Suprapubic skin (tissue), 4 donors: ENCODE data around the gene FMN1. TPM values are rescaled to one million over a fixed set of nuclear protein-coding genes. Genes with fewer than 3 reads are reported as not detected.

Experiments used
- DNase-seq, 2 donors: peaks; one replicate each; pipeline ENCODE4 v3.0.0-alpha.2; 2019; ENCODE audit warnings: low spot score in 2 of 2
- H3K27ac ChIP-seq: fragments of 200-600 bp; sonication (generic); one replicate; pipeline ENCODE4 v1.5.1; 2019
- H3K27me3 ChIP-seq: fragments of 200-600 bp; sonication (generic); one replicate; pipeline ENCODE4 v1.5.1; 2019
- H3K36me3 ChIP-seq: fragments of 200-600 bp; sonication (generic); one replicate; pipeline ENCODE4 v1.5.1; 2019
- H3K4me1 ChIP-seq: fragments of 200-600 bp; sonication (generic); one replicate; pipeline ENCODE4 v1.5.1; 2019
- H3K4me3 ChIP-seq: fragments of 200-600 bp; sonication (generic); one replicate; pipeline ENCODE4 v1.5.1; 2019; ENCODE audit warnings: mild to moderate bottlenecking
- H3K9me3 ChIP-seq: fragments of 200-600 bp; sonication (generic); one replicate; pipeline ENCODE4 v1.5.1; 2019
- EP300 ChIP-seq: sonication (generic); formaldehyde crosslinking; IDR thresholded peaks from one replicate; pipeline ENCODE4 v1.6.1; 2017; ENCODE audit warnings: antibody characterized with exemption
- POLR2A ChIP-seq, 2 donors: fragments of 450-650 bp; IDR thresholded peaks; one replicate each; pipeline ENCODE4 v1.6.1; 2017; ENCODE audit warnings: antibody characterized with exemption in 2 of 2, mild to moderate bottlenecking in 2 of 2, moderate library complexity in 2 of 2
- POLR2AphosphoS5 ChIP-seq, 3 donors: sonication (generic); formaldehyde crosslinking; IDR thresholded peaks; one replicate each; pipeline ENCODE4 v1.6.1; 2017; ENCODE audit warnings: antibody characterized with exemption in 3 of 3
- WGBS: methylation state at CpG from one replicate; pipeline ENCODE4 v1.1.5; 2018; 5-methylcytosine and 5-hydroxymethylcytosine counted together
- total RNA-seq, 4 donors: library from RNA; depleted of rRNA; stranded (reverse); fragments of >200 nt; gene quantifications; one replicate each; pipeline ENCODE4 v1.1.0, GENCODE V29; 2016
- TF ChIP-seq, protein P1 (sequence below), 2 donors: fragments of 200-600 bp in 1 of 2; fragments of 450-650 bp in 1 of 2; sonication (generic) in 1 of 2; IDR thresholded peaks; one replicate each; pipeline ENCODE4 v1.5.1; 2016 to 2019; ENCODE audit warnings: antibody characterized with exemption in 2 of 2, mild to moderate bottlenecking in 1 of 2, moderate library complexity in 1 of 2

The FMN1 gene
- total RNA-seq, 4 donors from 2014 or later: 19.8 to 47.3 (median 33.1) TPM

DNA sequence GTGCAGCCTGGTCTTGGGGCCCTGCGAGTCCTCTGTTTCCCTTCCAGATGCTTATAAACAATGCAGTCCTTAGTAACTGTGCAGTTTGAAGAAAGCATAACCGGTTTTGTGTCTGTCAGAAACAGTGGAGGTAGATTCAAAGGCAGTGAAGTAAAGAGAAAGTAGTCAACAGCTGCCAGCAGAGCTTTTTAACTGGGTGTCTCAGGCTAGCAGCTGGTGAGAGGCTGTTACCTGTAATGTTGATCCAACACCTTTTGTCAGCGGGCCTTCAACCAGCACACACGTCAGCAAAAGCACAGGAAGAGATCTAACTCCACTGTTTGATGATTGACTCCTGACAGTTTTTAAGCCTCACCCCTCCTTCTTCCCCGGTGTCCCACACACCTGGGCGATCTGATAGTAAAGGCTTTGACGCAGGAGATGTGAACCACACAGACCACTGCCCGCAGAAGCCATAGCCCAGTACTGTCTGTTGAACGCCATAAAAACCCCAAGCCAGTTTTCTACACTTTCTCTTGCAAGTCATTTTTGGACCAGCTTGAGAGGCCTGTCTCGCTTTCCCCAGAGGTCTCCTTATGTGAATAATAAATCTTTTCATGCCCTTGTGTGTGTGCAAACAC is 178.0 kb downstream of the FMN1 start:
- no peak overlapping the region for H3K27ac ChIP-seq
- WGBS: 79% methylated on average over 10 of the region's 10 CpGs

DNA sequence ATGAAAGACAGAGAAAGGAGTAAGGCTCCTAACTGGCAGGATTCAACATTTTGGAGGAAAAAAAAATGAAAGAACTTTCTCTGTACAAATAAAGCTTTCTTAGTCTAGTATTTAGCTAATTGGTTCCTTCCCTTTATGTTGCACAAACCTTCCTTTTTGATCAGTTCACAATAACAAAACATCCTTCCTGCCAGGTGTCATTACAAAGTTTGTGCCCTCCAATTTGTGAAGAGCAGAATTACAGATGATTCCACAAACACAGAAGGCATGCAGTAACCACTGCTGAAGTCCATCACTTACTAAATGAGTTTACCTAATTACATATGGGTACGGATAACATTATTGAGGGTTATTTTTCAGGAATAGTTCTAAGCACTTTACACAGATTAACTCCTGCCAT is 179.9 kb downstream of the FMN1 start:
- Histone ChIP-seq H3K36me3 (no peaks in the 10 kb centered on the region), H3K9me3 (no peaks in the 10 kb centered on the region), H3K27ac (no peak overlapping the region), H3K4me3 (no peak overlapping the region), H3K27me3 (no peaks in the 10 kb centered on the region), H3K4me1 (peaks cover 11% of the 10 kb centered on the region)
- 91% methylated on average over 1 of the region's 1 CpG for WGBS
- DNase-seq: no peak
- TF ChIP-seq EP300 (no peak), POLR2A (IDR thresholded peaks at IDR 0.05) (no peak), POLR2AphosphoS5 (IDR thresholded peaks at IDR 0.05) (no peak)
- TF ChIP-seq, protein P1, sequence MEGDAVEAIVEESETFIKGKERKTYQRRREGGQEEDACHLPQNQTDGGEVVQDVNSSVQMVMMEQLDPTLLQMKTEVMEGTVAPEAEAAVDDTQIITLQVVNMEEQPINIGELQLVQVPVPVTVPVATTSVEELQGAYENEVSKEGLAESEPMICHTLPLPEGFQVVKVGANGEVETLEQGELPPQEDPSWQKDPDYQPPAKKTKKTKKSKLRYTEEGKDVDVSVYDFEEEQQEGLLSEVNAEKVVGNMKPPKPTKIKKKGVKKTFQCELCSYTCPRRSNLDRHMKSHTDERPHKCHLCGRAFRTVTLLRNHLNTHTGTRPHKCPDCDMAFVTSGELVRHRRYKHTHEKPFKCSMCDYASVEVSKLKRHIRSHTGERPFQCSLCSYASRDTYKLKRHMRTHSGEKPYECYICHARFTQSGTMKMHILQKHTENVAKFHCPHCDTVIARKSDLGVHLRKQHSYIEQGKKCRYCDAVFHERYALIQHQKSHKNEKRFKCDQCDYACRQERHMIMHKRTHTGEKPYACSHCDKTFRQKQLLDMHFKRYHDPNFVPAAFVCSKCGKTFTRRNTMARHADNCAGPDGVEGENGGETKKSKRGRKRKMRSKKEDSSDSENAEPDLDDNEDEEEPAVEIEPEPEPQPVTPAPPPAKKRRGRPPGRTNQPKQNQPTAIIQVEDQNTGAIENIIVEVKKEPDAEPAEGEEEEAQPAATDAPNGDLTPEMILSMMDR (IDR thresholded peaks at IDR 0.05): no peak

More for the DNA sequence above, 178.0 kb downstream of the FMN1 start:
- TF ChIP-seq POLR2AphosphoS5 (IDR thresholded peaks at IDR 0.05): no peak
- TF ChIP-seq, protein P1 (IDR thresholded peaks at IDR 0.05): no peak
- TF ChIP-seq POLR2A (IDR thresholded peaks at IDR 0.05): no peak
- no peak for TF ChIP-seq EP300
- Histone ChIP-seq H3K27me3 (no peaks in the 10 kb centered on the region), H3K36me3 (no peaks in the 10 kb centered on the region), H3K4me1 (peaks cover 11% of the 10 kb centered on the region), H3K9me3 (no peaks in the 10 kb centered on the region), H3K4me3 (no peak overlapping the region)
- DNase-seq: no peak

DNA sequence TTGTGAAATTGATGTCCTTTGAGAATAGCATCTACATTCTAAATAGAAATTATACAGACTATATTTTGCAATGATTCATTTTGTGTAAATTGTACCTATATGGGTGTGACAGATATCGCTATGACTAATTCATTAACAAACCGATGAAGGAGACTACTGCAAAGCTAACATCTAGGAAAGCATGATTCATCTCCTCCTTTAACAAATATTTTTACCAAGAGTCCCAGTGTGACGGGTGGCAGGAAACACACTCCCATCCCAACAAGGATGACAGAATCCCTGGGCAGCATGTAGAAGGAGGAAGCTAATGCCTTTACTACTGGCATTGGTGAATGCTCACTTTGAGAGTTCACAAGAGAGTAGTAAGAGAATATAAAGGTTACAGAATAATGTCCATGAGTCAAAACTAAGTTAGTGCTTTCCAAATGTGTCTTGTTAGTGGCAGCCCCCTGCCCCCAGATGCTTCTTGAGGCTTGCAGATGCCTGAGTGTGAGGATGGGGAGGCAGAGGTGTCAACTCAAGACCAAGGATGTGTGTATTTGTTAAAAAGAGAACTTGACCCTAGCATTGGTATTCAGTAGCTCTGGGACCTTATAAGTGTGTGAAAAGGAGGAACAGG is 180.6 kb downstream of the FMN1 start:
- no peak overlapping the region for H3K27ac ChIP-seq
- TF ChIP-seq, protein P1 (IDR thresholded peaks at IDR 0.05): no peak
- no peak for TF ChIP-seq POLR2AphosphoS5 (IDR thresholded peaks at IDR 0.05)
- no peak for TF ChIP-seq POLR2A (IDR thresholded peaks at IDR 0.05)
- TF ChIP-seq EP300: no peak
- H3K4me3 ChIP-seq: no peak overlapping the region
- DNase-seq: no peak
- peaks cover 11% of the 10 kb centered on the region for H3K4me1 ChIP-seq
- no peaks in the 10 kb centered on the region for H3K27me3 ChIP-seq
- H3K36me3 ChIP-seq: no peaks in the 10 kb centered on the region
- 31% methylated on average over 3 of the region's 3 CpGs for WGBS
- no peaks in the 10 kb centered on the region for H3K9me3 ChIP-seq

DNA sequence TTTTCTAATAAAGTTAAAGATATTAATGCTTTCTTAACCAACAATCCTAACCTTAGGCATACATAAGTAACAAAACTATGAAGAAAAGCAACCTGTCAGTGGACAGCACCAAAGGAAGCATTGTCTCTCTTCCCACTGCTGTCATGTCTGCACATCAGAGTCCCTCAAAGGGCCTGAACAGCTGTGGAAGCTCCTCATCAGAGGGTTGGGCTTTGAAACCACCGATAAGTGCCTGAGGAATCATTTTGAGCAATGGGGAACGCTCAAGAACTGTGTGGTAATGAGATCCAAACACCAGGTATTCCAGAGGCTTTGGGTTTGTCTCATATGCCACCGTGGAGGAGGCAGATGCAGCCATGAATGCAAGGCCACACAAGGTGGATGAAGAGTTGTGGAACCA is 182.5 kb downstream of the FMN1 start:
- no peak overlapping the region for H3K4me3 ChIP-seq
- no peak for TF ChIP-seq POLR2AphosphoS5 (IDR thresholded peaks at IDR 0.05)
- WGBS: 89% methylated on average over 3 of the region's 3 CpGs
- H3K27ac ChIP-seq: no peak overlapping the region
- DNase-seq: no peak
- H3K36me3 ChIP-seq: no peaks in the 10 kb centered on the region
- H3K27me3 ChIP-seq: no peaks in the 10 kb centered on the region
- H3K9me3 ChIP-seq: no peaks in the 10 kb centered on the region
- H3K4me1 ChIP-seq: peaks cover 21% of the 10 kb centered on the region

DNA sequence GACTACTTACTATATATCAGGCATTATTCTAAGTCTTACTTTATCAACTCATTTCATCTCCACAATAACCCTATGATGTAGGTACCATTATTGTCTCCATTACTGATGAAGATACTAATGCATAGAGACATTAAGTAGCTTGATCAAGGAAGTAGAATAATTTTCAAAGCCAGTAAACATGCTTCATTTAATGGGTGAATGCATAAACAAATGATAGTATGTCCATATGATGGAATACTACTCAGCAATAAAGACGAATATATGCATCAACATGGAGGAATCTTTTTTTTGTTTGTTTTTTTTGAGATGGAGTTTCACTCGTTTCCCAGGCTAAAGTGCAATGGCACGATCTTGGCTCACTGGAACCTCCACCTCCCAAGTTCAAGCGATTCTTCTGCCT is 184.9 kb downstream of the FMN1 start:
- TF ChIP-seq, protein P1 (IDR thresholded peaks at IDR 0.05): no peak
- no peak for TF ChIP-seq EP300
- no peak for TF ChIP-seq POLR2AphosphoS5 (IDR thresholded peaks at IDR 0.05)
- TF ChIP-seq POLR2A (IDR thresholded peaks at IDR 0.05): no peak
- DNase-seq: no peak
- Histone ChIP-seq H3K27me3 (no peaks in the 10 kb centered on the region), H3K4me3 (no peak overlapping the region), H3K27ac (no peak overlapping the region), H3K36me3 (no peaks in the 10 kb centered on the region), H3K4me1 (peaks cover 21% of the 10 kb centered on the region), H3K9me3 (no peaks in the 10 kb centered on the region)
- WGBS: 88% methylated on average over 4 of the region's 4 CpGs
